ENCODE measurements around the gene GSS.
"Not testable (repeated sequence)": the region's sequence is repeated elsewhere in the genome, so short reads cannot be mapped to it uniquely, and the experiment has no call there.

GSS gene

GRCh38 chr20:34907616-34908469 is 47.8 kb downstream of the GSS start:
- peak; percentile 45 for DNase-seq (ENCODE audit: low read depth, low spot score)

GRCh38 chr20:34904202-34904621 is 51.4 kb downstream of the GSS start:
- DNase-seq (ENCODE audit: low read depth, low spot score): no peak

DNA sequence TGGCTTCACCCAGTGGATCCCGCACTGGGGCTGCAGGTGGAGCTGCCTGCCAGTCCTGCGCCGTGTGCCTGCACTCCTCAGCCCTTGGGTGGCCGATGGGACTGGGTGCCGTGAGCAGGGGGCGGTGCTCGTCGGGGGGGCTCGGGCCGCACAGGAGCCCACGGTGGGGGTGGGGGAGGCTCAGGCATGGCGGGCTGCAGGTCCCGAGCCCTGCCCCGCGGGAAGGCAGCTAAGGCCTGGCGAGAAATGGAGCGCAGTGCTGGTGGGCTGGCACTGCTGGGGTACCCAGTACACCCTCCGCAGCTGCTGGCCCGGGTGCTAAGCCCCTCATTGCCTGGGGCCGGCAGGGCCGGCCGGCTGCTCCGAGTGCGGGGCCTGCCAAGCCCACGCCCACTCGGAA is 56.9 kb downstream of the GSS start:
- DNase-seq (ENCODE audit: low read depth, low spot score): not testable (repeated sequence)

DNA sequence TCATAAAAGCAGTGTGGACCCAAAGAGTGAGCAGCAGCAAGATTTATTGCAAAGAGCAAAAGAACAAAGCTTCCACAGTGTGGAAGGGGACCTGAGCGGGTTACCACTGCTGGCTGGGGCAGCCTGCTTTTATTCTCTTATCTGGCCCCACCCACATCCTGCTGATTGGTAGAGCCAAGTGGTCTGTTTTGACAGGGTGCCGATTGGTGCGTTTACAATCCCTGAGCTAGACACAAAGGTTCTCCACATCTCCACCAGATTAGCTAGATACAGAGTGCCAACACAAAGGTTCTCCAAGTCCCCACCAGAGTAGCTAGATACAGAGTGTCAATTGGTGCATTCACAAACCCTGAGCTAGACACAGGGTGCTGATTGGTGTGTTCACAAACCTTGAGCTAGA is 57.5 kb downstream of the GSS start:
- DNase-seq (ENCODE audit: low read depth, low spot score): not testable (repeated sequence)

DNA sequence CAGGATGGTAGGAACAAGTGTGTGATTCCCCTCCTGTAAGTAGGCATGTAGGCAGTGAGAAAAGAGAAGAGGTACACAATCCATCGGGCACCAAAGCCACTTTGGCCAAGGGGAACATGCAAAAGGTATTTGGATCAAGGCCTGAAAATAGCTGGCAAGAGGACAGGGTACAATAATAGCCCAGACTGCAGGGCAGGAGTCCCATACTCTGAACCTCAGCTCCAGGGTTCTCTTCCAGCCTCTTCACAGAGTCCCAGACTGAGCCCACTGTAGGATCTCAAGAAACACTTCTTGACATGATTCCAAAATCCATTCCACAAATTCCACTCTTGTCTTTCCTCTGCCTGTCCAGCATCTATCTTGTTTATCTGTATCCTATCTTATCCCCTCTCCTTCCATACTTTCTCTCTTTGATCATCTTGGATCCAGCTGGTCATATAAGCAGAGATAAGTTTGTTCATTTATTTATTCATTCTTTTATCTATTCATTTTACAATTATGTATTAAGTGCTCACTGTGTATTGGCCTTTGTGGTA is 59.5 kb downstream of the GSS start:
- no peak for DNase-seq (ENCODE audit: low read depth, low spot score)

DNA sequence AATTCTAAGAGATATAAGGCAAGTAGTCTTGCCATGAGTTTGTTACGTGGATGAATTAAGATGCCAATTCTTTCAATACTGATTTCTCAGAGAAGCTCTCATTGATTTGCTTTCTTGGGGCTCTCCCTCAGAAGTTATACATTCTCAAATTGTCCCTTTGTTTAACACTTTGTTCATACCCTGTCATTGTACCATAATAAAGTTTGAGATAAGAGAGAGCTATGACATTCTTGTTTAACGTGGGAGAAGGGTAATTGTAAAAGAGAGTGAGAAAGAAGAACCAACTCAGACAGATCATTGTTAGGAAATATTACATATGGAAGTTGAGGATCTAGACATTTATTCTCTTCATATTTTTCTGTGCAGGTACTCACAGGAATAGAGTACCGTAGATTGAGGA is 60.1 kb downstream of the GSS start:
- DNase-seq (ENCODE audit: low read depth, low spot score): no peak

GRCh38 chr20:34894723-34895122 is 60.9 kb downstream of the GSS start:
- DNase-seq (ENCODE audit: low read depth, low spot score): no peak

DNA sequence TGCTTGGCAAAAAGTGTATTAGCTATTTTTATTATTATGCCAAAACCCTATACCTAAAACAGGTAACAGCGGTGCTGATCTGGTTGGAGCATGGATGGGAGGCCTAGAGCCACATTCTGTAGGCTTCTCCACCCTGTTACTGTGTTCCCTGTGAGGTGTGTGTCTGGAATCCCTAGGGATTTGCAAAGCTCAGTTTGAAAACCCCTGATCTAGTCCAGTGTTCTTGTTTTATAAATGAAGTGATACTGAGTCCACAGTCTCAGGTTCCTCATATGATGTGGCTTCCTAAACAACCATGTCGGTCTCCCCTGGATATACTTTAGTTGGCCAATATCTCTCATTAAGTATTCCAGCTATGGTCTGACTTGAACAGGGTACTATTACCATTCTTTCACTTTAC is 62.9 kb downstream of the GSS start:
- DNase-seq (ENCODE audit: low read depth, low spot score): no peak

DNA sequence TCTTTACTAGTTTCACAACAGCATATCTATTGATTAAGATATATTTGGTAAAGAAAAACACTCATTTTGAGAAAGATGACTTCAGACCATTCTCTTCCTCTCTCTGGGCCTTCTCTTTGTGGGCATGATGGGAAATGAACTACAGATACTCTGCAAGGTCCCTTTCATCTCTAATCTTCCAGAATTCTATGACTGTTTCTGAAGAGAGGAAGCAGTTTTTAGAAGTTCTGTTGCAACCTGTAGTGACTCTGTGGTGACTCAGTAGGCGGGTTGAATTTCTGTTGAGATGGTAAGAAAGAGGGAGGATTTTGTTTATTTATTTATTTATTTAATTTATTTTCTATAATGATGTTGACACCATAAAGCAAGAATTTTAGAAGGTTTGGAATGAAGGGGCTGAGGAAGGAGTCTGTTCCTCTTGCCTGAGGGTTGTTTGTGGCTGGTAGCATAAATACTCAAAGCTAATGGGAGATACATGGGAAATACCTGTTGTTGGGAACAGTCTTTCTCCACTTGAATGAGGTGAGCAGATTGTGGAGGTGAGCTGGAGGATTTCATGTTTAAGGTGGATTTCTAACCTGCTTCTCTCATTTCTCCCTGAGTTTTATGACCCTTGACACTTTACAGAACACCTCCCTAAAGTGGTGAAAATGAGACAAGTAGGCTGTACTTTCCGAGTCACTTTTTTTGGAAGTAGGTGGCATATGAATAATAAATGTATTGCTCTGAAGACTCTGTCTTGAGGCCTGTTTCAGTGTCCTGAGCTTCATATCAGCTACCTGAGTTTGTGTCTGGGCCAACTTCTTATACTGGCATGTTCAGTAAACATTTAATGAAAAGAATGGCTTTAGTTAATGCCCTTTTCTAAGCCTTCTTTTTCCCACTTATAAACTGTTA is 64.2 kb downstream of the GSS start:
- no peak for DNase-seq (ENCODE audit: low read depth, low spot score)

GRCh38 chr20:34888468-34888867 is 67.1 kb downstream of the GSS start:
- no peak for DNase-seq (ENCODE audit: low read depth, low spot score)

DNA sequence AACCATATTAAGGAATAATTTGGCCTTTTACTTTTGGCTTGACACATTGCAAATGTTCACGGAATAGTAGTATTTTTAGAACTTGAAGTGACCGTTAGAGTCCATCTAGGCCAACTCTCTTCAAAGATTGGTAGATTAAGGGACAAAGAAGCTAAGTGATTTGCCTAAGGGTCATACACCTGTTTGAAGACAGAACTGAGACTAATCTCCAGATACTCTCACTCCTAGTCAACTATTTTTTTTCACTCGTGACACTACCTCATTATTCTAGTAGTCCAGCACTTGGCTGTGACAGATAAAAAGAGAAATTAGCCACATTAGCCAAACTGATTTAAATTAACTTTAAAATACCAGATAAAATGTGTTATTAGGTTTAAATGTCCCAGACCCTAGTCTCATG is 68.6 kb downstream of the GSS start:
- DNase-seq (ENCODE audit: low read depth, low spot score): no peak

- DNase-seq (ENCODE audit: low read depth, low spot score): no peak
Measured at GRCh38 chr20:34886122-34886521, 69.5 kb downstream of the GSS start.

DNA sequence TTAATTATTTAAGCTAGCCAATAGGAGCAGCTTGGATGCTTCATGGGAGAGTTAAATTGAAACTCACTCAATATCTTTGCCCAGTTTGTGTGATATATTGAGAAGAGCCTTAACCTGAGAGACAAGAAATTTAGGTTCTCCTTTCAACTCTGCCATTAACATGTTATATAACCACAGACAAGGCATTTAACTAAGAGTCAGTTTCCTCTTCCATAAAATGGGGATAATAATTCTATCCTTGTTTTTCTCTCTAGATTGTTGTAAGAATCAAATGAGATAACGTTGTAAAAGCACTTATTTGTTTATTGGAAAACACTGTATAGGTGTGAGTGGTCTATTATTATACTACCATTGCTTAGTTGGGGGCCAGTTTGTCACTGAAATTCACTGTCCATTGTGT is 71.3 kb downstream of the GSS start:
- no peak for DNase-seq (ENCODE audit: low read depth, low spot score)

DNA sequence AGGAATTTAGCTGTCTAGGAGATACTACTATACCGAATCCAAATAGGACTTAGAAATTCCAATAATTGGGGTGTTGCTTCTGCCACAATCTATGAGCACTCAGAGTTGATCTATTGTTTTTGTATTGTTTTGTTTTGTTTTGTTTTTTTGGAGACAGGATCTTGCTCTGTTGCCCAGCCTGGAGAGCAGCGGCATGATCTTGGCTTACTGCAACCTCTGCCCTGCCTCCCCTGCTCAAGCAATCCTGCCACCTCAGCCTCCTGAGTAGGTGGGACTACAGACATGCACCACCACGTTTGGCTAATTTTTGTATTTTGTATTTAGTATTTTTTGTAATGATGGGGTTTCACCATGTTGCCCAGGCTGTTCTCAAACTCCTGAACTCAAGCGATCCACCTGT is 71.8 kb downstream of the GSS start:
- no peak for DNase-seq (ENCODE audit: low read depth, low spot score)

DNA sequence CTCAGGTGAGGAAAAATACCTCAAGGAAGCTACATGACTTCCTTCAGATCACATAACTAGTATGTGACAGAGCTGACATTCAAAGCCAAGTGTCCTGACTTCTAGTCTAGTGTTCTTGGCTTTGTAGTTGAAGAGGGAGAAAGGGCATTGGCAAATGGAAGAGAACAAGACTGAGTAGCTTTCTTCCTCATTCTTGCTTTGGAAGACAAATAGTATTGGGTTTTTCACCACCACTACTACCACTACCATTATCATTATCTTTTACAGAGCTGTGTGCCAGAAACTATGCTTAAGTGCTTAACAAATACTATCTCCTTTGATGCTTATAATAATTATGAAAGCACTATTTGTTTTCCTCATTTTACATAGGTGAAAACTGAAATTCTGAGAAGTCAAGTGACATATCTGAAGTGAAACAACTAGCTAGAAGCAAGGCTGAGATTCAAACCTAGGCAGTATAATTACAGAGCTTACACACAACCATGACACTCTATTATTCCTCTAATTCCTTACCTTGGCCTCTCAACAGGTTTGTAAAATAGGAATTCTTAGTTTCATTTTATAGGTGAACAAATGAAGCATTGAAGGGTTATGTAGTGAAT is 72.4 kb downstream of the GSS start:
- no peak for DNase-seq (ENCODE audit: low read depth, low spot score)

DNA sequence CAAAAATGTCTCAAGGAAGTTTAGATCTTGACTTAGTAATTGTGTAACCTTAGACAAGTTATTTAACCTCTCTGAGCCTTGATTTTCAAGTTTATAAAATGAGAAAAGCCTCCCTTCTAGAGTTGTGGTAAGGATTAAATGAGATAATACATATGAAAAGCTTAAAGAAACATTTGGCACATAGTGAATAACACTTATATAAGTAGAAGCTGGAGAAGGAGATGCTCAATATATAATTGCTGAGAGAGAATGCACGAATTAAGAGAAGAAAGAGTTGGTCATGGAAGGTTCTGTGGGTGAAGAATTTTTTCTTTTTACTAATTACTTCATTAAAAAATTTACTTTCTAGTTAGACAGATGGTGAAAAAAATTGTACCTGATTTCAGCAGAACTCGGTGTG is 73.9 kb downstream of the GSS start:
- no peak for DNase-seq (ENCODE audit: low read depth, low spot score)

DNA sequence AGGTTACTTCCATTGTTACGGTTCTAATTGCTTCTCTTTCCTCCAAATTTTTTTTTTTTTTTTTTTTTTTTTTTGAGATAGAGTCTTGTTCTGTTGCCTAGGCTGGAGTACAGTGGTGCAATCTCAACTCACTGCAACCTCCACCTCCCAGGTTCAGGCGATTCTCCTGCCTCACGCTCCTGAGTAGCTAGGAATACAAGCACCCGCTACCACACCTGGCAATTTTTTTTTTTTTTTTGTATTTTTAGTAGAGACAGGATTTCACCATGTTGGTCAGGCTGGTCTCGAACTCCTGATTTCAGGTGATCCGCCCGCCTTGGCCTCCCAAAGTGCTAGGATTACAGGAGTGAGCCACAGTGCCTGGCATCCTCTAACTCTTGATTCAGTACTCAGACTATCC is 74.6 kb downstream of the GSS start:
- DNase-seq (ENCODE audit: low read depth, low spot score): not testable (repeated sequence)

GRCh38 chr20:34880215-34880850 is 75.3 kb downstream of the GSS start:
- no peak for DNase-seq (ENCODE audit: low read depth, low spot score)

Data from smooth muscle cell of the brain vasculature (primary cell).